ENCODE results near the gene TMED8.

TMED8 gene

DNA sequence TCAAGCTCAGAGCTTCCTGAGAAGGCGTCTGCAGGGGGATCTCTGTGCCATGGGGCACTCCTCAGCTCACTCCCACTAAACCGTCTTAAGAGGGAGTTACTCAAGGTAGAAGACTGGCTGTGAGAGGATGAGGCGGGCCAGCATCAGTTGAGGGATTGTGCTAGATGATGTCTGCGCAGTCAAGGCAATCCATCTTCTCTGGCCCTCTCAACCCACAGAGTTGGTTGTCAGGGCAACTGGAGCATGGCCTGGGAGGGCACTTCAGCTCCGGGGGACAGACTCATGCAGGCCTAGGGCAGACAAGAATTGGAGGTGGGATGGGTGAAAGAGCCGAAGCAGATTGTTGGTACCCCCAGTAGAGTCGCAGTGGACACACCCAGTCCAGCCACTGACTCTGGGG, 47.0 kb downstream of the TMED8 start:
- DNase-seq (ENCODE audit: insufficient read length, low spot score) (no peak), FAIRE-seq (no peak)
- TF ChIP-seq PAX5 (IDR thresholded peaks at IDR 0.05; ENCODE audit: insufficient read depth, low read length, severe bottlenecking): no peak
- TF ChIP-seq POLR2A (IDR thresholded peaks at IDR 0.05; ENCODE audit: low read depth, low read length): no peak
- TF ChIP-seq SPI1 (IDR thresholded peaks at IDR 0.05; ENCODE audit: low read depth, low read length): no peak
- TF ChIP-seq TAF1 (IDR thresholded peaks at IDR 0.05; ENCODE audit: low read depth, low read length): no peak
- no peak for TF ChIP-seq POU2F2 (IDR thresholded peaks at IDR 0.05; ENCODE audit: low read depth, low read length)
- no peak for TF ChIP-seq POLR2AphosphoS5 (IDR thresholded peaks at IDR 0.05; ENCODE audit: low read depth, low read length)

DNA sequence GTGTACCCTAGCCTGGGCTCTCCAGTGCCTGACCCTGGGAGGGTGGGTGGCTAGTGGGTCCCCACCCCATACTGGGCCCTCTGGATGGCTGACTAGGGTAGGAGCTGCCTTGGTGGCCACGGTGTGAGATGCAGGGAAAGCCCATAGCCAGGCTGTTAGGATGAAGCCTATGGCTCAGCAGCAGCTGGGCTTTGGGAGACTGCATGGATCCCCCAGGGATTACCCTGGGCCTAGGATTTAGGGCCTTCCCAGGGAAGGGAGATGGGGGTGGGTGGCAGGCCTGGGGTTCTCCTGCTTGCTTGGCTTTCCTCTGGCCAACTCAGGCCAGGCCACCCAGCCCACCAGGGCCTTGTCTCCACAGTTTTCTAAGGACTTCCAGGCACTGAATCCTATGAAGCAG, 49.8 kb downstream of the TMED8 start:
- no peak for FAIRE-seq
- DNase-seq (ENCODE audit: insufficient read length, low spot score): no peak
- TF ChIP-seq POLR2AphosphoS5 (IDR thresholded peaks at IDR 0.05; ENCODE audit: low read depth, low read length): no peak
- no peak for TF ChIP-seq POU2F2 (IDR thresholded peaks at IDR 0.05; ENCODE audit: low read depth, low read length)
- TF ChIP-seq TAF1 (IDR thresholded peaks at IDR 0.05; ENCODE audit: low read depth, low read length): no peak
- TF ChIP-seq PAX5 (IDR thresholded peaks at IDR 0.05; ENCODE audit: insufficient read depth, low read length, severe bottlenecking): no peak
- no peak for TF ChIP-seq POLR2A (IDR thresholded peaks at IDR 0.05; ENCODE audit: low read depth, low read length)
- TF ChIP-seq SPI1 (IDR thresholded peaks at IDR 0.05; ENCODE audit: low read depth, low read length): no peak

DNA sequence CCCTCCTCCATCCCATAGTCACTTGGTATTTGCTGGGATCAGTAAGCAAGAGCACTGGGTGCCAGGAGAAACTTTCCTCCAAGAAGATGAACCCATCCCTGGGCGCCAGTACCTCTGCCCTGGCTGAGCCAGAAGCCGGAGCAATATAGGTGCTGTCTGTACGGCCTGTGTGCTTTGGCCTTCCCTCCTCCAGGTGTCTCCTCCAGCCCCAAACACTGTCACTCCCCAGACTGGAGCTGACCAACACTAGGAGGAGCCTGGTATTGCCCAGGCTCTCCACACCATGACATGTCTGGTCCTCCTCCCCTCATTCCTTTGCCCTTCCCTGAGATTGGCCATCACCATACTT, 51.2 kb downstream of the TMED8 start:
- FAIRE-seq (no peak), DNase-seq (ENCODE audit: insufficient read length, low spot score) (no peak)
- TF ChIP-seq SPI1 (IDR thresholded peaks at IDR 0.05; ENCODE audit: low read depth, low read length) (no peak), TAF1 (IDR thresholded peaks at IDR 0.05; ENCODE audit: low read depth, low read length) (no peak), POLR2A (IDR thresholded peaks at IDR 0.05; ENCODE audit: low read depth, low read length) (no peak), POU2F2 (IDR thresholded peaks at IDR 0.05; ENCODE audit: low read depth, low read length) (no peak)

DNA sequence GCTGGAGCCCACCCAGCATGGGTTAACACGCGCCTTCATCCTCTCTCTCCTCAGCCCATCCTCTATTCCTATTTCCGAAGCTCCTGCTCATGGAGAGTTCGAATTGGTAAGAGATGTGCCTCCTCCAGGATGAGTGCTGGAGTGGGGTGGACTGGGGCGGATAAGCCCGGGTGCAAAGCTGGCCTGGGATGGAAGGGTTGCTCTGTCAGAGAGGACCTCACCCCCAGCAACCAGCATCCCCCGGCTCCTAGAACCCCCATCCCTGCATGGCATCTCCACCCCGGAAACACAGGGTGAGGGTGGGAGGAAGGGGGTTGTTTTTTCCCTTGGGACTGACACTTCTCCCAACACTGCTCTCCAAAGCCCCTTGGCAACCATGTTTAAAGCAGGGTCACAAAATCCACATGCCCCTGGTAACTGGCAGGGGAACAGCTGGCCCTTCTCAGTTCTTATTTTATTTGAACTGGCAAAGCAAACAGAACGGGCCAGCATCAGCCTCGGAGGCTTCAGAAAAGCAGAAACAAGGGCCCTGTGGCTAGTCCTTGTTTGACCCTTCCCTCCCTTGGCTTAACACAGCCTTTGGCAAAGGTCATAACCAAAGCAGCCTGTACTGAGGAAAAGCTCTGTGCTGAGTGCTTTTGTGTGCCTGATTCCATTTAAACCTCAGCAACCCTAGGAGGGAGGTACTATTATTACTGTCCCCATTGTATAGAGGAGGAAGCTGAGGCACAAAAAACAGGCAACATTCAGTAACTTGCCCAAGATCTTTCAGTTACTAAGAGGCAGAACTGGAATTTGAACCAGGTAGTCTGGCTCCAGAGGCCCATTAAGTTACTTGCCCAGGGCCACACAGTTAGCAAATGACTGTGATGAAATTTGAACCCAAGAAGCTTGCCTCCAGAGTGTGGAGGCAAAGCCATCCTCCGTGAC, 51.8 kb downstream of the TMED8 start:
- DNase-seq (ENCODE audit: insufficient read length, low spot score) (no peak), FAIRE-seq (no peak)
- TF ChIP-seq POU2F2 (IDR thresholded peaks at IDR 0.05; ENCODE audit: low read depth, low read length): no peak
- no peak for TF ChIP-seq POLR2A (IDR thresholded peaks at IDR 0.05; ENCODE audit: low read depth, low read length)
- TF ChIP-seq PAX5 (IDR thresholded peaks at IDR 0.05; ENCODE audit: insufficient read depth, low read length, severe bottlenecking): no peak
- no peak for TF ChIP-seq POLR2AphosphoS5 (IDR thresholded peaks at IDR 0.05; ENCODE audit: low read depth, low read length)
- no peak for TF ChIP-seq SPI1 (IDR thresholded peaks at IDR 0.05; ENCODE audit: low read depth, low read length)
- TF ChIP-seq TAF1 (IDR thresholded peaks at IDR 0.05; ENCODE audit: low read depth, low read length): no peak

DNA sequence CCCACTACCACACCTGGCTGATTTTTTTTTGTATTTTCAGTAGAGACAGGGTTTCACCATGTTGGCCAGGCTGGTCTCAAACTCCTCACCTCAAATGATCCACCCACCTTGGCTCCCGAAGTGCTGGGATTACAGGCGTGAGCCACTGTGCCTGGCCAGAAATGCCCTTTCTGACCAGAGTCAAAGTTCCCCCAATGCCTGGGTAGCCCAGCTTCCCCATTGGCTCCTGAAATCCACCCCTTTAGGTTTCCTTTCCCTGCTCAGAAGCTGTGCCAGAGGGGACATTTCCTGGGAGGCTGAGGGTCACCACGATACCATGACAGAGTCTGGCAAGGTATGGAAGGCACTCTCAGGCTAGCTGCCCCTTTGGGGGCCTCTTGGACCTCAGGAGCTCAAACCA, 52.6 kb downstream of the TMED8 start:
- DNase-seq (ENCODE audit: insufficient read length, low spot score) (no peak), FAIRE-seq (no peak)
- no peak for TF ChIP-seq SPI1 (IDR thresholded peaks at IDR 0.05; ENCODE audit: low read depth, low read length)
- TF ChIP-seq POLR2A (IDR thresholded peaks at IDR 0.05; ENCODE audit: low read depth, low read length): no peak
- TF ChIP-seq PAX5 (IDR thresholded peaks at IDR 0.05; ENCODE audit: insufficient read depth, low read length, severe bottlenecking): no peak

DNA sequence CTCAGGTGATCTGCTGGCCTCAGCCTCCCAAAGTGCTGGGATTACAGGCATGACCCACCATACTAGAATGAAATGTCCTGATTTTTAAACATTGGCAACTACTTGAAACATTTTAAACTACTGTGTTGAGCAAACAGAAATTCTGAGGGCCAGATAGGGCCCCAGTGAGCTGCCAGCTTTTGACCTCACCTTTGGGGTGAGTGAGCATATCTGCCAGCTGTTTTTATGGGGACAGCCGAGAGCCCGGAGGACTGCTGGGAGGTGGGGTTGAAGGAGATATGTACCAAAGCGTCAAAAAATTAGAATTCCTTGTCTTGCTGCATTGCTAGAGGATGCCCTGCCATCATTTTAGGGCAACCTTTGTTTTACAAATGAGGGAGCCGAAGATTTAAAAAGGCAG, 53.3 kb downstream of the TMED8 start:
- DNase-seq (ENCODE audit: insufficient read length, low spot score) (no peak), FAIRE-seq (no peak)
- TF ChIP-seq POLR2AphosphoS5 (IDR thresholded peaks at IDR 0.05; ENCODE audit: low read depth, low read length): no peak
- no peak for TF ChIP-seq PAX5 (IDR thresholded peaks at IDR 0.05; ENCODE audit: insufficient read depth, low read length, severe bottlenecking)
- no peak for TF ChIP-seq POU2F2 (IDR thresholded peaks at IDR 0.05; ENCODE audit: low read depth, low read length)
- TF ChIP-seq SPI1 (IDR thresholded peaks at IDR 0.05; ENCODE audit: low read depth, low read length): no peak
- TF ChIP-seq POLR2A (IDR thresholded peaks at IDR 0.05; ENCODE audit: low read depth, low read length): no peak
- no peak for TF ChIP-seq TAF1 (IDR thresholded peaks at IDR 0.05; ENCODE audit: low read depth, low read length)

DNA sequence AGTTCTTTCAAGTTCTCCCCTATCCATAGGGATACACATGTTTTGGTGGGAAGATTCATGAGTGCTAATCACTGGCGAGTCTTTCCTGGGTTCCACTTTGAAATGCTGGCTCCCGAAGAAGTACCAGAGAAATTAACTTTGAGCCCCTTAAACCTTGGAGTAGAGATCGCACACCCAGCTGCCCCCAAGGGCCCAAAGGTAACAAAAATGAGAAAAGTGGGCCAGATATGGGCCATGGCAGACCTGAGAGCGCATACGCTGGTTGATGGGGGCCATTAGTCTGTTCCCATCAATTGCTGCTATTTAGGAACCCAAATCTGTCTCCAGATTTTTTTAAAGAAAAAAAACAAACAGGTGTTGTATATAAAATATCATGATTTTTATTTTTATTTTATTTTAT, 53.9 kb downstream of the TMED8 start:
- DNase-seq (ENCODE audit: insufficient read length, low spot score): no peak
- FAIRE-seq: no peak
- no peak for TF ChIP-seq POLR2A (IDR thresholded peaks at IDR 0.05; ENCODE audit: low read depth, low read length)

DNA sequence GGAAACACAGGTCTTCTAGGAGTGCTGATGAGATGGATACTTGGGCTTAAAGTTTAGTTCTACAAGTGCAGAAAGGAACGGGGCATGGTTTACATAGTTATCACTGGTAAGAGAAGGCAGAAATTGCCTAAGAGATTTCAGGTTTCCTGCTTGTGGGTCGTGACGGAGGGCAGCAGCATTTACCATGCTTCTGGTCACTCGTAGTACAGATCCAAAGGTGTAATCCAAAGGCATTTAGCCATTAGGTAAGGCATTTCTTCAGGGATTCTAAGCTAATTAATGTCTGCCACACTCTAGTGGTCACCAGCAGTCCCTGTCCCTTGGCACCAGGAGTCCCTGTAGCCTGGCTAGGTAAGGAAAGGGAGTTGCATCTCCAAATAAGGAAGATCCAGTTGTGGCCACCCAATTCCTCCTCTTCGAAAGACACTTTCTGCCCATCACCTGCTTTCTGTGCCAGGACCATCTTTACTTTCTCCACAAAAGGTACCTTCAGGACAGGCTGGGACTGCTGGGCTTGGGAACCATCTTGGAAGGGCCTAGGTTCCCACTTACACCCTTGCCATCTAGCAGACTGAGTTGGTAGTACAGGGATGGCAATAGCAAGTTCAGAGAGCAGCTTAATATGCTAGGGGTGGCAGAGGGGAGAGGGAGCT, 54.5 kb downstream of the TMED8 start:
- no peak for DNase-seq (ENCODE audit: insufficient read length, low spot score)
- TF ChIP-seq TAF1 (IDR thresholded peaks at IDR 0.05; ENCODE audit: low read depth, low read length) (no peak), PAX5 (IDR thresholded peaks at IDR 0.05; ENCODE audit: insufficient read depth, low read length, severe bottlenecking) (no peak), POLR2A (IDR thresholded peaks at IDR 0.05; ENCODE audit: low read depth, low read length) (no peak), POLR2AphosphoS5 (IDR thresholded peaks at IDR 0.05; ENCODE audit: low read depth, low read length) (no peak), SPI1 (IDR thresholded peaks at IDR 0.05; ENCODE audit: low read depth, low read length) (no peak), POU2F2 (IDR thresholded peaks at IDR 0.05; ENCODE audit: low read depth, low read length) (no peak)
- peak; percentile 76 for FAIRE-seq

DNA sequence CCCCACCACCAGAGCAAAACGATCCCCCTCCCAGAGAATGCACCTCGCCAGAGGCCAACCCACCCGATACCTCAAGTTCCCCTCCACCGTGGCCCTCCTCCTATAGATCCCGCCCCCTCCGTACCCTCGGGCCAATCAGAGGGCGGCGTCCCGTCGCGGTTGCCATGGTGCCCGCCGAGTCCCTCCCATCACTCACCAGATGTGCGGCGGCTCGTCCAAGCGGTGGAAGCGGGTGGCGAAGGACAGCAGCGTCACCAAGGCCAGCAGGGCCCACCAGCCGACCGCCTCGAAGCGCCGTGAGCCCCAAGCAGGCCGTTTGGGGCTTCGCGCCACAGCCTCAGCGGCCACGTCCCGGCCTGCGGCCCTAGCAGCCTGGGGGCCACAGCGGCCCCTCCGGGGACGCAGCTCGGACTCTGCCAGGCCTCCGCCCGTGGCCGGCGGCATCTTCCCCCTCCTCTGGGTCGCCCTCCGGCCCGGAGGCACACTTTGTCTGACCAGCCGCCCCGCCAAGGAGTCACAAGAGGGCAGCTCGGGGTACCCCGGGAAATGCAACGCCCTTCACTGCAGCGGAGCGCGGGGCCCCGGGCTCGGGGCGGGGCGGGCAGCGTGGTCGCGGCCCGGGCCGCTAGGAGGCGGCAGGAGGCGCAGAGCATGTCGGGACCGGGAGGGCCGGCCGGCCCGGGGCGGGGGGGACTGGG, 56.5 kb downstream of the TMED8 start, which contains the start of gene POMT2:
Gene POMT2 (minus strand): TSS at position 646 of the 698 bp plus-strand sequence. CDS start 202 bp downstream, at position 444.
- DNase-seq (ENCODE audit: insufficient read length, low spot score) (peak; percentile 74), FAIRE-seq (no peak)
- TF ChIP-seq TAF1 (IDR thresholded peaks at IDR 0.05; ENCODE audit: low read depth, low read length) (no peak), SPI1 (IDR thresholded peaks at IDR 0.05; ENCODE audit: low read depth, low read length) (no peak), PAX5 (IDR thresholded peaks at IDR 0.05; ENCODE audit: insufficient read depth, low read length, severe bottlenecking) (no peak), POU2F2 (IDR thresholded peaks at IDR 0.05; ENCODE audit: low read depth, low read length) (no peak), POLR2A (IDR thresholded peaks at IDR 0.05; ENCODE audit: low read depth, low read length) (no peak), POLR2AphosphoS5 (IDR thresholded peaks at IDR 0.05; ENCODE audit: low read depth, low read length) (no peak)
